Germinal center (tissue), 1 donor: ENCODE data around the gene IQCF2.
"Not testable (repeated sequence)": the region's sequence is repeated elsewhere in the genome, so short reads cannot be mapped to it uniquely, and the experiment has no call there.

Source experiments
- DNase-seq: peaks from one replicate; pipeline ENCODE4 v3.0.0; 2012; ENCODE audit warnings: mixed read lengths, low spot score

IQCF2 gene

DNA sequence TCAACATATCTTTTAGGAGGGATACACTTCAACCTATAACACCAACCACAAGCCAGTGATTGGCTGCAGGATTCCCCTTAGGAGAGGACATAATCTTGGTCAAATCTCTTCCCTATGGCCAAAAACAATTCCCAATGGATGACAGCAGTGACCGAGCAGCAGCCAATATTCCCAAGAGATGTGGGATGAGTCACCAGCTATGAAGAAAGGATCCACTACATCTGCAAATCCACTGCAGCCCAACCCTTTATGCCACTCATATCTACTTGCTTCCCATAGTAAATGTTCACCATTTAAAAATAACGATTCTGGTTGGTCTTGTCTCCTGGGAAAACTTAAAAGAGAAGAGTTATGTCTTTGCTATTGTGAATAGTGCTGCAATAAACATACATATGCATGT lies 18.5 kb downstream of the IQCF2 start:
- DNase-seq, result no peak

GRCh38 chr3:51886447-51886846 lies 25.0 kb downstream of the IQCF2 start:
- DNase-seq, result no peak

- no peak for DNase-seq
Measured at GRCh38 chr3:51887620-51888019, 26.2 kb downstream of the IQCF2 start.

- no peak for DNase-seq
Measured at GRCh38 chr3:51888463-51889105, 27.2 kb downstream of the IQCF2 start.

GRCh38 chr3:51891242-51892039 lies 30.0 kb downstream of the IQCF2 start:
- DNase-seq, result no peak

DNA sequence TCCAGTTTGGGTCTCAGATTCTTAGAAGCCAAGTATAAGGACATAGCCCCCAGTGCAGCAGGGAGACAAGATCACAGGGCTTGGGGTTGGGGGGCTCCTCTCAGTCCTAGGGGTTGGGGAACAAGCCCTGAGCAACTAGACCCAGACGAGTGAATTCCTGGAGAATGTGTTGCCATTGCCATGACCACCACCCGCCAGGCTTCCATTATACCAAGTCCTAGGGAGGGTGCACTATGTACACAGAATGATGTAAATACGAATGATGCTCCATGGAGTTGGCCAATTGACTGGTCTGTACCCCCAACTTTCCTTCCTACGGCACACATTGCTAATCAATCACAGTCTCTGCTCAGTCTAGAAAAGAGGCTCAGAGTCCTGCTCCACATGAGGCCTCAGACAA lies 33.0 kb downstream of the IQCF2 start:
- no peak for DNase-seq

DNA sequence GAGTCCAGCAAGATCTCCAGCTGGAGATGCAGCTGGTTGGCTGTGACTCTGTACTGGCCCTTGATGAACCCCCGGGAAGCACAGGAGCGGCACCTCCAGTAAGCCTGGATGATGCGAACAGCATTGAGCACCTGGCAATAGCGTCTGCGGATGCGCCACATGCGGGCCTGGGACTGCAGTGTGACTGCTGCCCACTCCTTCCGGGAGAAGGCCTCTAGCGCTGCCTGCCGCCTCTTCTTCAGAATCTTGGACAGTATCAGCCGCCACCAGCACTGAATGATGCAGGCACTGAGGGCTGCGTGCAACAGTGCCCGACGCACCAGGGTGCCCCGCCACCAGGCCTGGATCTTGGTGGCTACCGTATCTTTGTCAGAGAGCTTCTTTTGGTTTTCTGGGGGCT lies 33.5 kb downstream of the IQCF2 start:
- DNase-seq, result no peak

- no peak for DNase-seq
Measured at GRCh38 chr3:51896607-51897305, 35.3 kb downstream of the IQCF2 start.

GRCh38 chr3:51897391-51897790 lies 36.0 kb downstream of the IQCF2 start:
- DNase-seq, result no peak

GRCh38 chr3:51900043-51900442 lies 38.6 kb downstream of the IQCF2 start:
- not testable (repeated sequence) for DNase-seq

GRCh38 chr3:51902361-51902760 lies 40.9 kb downstream of the IQCF2 start:
- not testable (repeated sequence) for DNase-seq

DNA sequence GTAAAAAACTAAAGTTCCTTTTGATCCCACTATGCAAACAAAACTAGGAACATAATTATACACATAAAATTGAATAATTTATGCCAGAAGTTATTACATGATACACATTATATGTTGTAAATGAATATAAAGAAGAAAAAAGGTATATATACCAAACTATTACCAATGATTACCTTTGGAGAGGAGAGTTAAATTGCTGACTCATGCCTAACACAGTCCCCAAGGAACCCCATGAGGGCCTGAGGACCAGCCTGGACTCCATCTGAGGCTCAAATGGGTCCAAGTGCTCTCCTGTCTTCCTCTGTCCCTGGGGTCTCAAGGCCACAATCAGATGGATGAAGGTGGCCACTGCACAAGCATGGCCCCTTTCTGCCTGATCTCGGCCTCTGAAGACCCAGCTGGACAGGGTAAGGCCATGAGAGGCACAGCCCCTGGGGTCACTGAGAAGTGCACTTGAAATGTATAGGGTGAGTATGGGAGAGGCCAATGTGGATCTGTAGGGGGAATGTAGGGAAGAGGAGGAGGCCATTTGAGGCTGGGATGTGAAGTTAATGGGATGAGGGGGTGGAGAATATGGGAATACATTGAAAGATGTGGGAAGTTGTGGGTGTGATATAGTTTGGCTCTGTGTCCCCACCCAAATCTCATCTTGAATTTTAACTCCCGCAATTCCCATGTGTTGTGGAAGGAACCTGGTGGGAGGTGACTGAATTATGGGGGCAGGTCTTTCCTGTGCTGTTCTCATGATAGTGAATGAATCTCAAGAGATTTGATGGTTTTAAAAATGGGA lies 42.8 kb downstream of the IQCF2 start:
- no peak for DNase-seq

DNA sequence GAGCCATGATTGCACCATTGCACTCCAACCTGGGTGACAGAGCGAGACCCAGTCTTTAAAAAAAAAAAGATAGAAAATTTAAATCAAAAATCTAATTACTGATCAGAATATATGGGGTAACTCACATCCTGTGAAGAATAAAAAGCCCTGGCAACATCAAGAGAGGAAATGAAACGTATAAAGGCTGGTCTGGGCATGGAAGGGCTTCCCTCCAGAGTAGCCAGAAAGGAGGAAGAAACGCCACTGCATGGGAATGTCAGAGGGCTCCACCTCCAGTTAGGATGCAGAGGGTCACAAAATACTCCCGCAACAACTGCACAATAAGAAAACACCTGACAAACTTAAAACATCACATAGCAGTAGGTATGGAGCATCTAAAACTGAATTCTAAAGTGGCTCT lies 46.6 kb downstream of the IQCF2 start:
- DNase-seq, result no peak
